AG09309 (cell line): Measurements from ENCODE around the gene EIF4G3.

Experiments used
- DNase-seq: peaks from one replicate; pipeline ENCODE4 v3.0.0-alpha.2; 2010; ENCODE audit warnings: low read depth
- H3K4me3 ChIP-seq: 2 replicates; pipeline ENCODE4 v1.5.1; 2011; ENCODE audit warnings: mild to moderate bottlenecking, low read depth, low read length, moderate library complexity; ENCODE audit not compliant: control insufficient read depth
- TF ChIP-seq, protein P1 (sequence below): IDR thresholded peaks from 2 replicates; pipeline ENCODE4 v1.5.1; 2011; ENCODE audit warnings: mild to moderate bottlenecking, low read depth, low read length, inconsistent platforms; ENCODE audit not compliant: insufficient read depth, control insufficient read depth; ENCODE audit errors: missing control alignments

EIF4G3 gene

DNA sequence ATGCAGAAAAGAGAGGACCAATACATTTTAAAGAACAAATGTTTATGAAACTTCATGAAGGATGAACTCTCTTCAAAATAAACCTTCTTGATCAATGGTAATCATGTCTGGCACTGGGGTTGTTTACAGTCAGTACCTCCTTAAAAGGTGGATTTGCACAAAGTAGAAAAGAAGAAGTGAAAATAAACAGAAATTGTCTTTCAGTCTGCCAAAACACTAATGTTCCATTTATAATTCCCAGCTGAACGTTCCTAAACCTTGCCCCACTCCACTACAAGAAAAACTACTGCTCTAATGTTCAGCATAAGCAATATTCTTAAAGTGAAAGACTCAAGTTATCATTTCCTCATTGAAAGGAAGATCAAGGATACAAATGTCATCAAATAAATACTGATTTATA lies 86.2 kb downstream of the EIF4G3 start:
- no peak overlapping the region for H3K4me3 ChIP-seq
- TF ChIP-seq, protein P1, sequence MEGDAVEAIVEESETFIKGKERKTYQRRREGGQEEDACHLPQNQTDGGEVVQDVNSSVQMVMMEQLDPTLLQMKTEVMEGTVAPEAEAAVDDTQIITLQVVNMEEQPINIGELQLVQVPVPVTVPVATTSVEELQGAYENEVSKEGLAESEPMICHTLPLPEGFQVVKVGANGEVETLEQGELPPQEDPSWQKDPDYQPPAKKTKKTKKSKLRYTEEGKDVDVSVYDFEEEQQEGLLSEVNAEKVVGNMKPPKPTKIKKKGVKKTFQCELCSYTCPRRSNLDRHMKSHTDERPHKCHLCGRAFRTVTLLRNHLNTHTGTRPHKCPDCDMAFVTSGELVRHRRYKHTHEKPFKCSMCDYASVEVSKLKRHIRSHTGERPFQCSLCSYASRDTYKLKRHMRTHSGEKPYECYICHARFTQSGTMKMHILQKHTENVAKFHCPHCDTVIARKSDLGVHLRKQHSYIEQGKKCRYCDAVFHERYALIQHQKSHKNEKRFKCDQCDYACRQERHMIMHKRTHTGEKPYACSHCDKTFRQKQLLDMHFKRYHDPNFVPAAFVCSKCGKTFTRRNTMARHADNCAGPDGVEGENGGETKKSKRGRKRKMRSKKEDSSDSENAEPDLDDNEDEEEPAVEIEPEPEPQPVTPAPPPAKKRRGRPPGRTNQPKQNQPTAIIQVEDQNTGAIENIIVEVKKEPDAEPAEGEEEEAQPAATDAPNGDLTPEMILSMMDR = no peak
- no peak for DNase-seq

DNA sequence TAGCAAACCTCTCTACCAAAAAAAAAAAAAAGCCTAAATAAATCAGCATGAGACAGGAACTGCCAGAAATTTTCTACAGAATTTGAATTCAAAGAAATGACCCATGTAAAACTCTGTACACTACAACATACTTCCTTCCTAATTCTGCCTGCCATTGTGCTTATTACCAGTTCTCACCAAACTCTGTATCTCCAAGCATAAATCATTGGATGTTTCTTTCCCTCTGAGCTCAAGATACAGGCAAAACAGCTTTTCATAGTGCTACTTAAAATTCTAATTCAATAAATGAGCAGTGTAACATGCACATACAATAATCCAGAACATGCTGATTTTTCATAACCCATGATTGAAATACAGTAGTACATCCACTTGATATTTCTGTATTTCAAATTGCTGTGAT lies 87.0 kb downstream of the EIF4G3 start:
- no peak for DNase-seq
- H3K4me3 ChIP-seq = no peak overlapping the region
- TF ChIP-seq, protein P1 = no peak

DNA sequence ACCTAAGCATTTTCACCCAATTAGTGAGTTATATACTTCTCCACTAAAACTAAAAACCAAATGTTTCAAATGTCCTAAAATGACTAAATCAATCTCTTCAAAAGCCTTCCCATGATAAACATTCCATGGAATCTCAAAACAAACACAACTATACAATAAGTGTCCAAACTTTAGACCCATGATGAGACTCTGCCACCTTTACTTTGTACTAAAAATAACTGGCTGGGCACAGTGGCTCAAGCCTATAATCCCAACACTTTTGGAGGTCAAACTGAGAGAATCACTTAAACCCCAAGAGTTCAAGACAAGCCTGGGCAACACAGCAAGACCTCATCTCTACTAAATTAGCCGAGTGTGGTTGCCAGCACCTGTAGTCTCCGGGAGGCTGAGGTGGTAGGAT lies 87.4 kb downstream of the EIF4G3 start:
- DNase-seq = no peak
- no peak overlapping the region for H3K4me3 ChIP-seq
- TF ChIP-seq, protein P1 = no peak

GRCh38 chr1:21084111-21084810 lies 92.4 kb downstream of the EIF4G3 start:
- no peak overlapping the region for H3K4me3 ChIP-seq
- TF ChIP-seq, protein P1 = no peak
- DNase-seq = no peak

GRCh38 chr1:21082073-21082472 lies 94.6 kb downstream of the EIF4G3 start:
- TF ChIP-seq, protein P1 = no peak
- DNase-seq = no peak

DNA sequence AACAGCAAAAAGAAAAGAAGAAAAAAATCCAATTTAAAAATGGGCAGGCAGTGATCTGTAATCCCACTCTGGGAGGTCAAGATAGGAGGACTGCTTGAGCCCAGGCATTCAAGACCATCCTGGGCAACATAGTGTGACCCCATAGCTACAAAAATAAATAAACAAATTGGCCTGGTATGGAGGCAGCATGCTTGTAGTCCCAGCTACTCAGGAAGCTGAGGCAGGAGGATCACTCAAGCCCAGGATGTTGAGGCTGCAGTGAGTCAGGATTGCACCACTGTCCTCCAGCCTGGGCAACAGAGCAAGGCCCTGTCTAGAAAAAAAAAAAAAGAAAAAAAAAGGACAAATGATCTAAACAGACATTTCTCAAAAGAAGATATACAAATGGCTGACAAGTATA lies 99.6 kb downstream of the EIF4G3 start:
- no peak for DNase-seq
- H3K4me3 ChIP-seq = no peak overlapping the region
- TF ChIP-seq, protein P1 = no peak

More at GRCh38 chr1:21082073-21082472, 94.6 kb downstream of the EIF4G3 start:
- H3K4me3 ChIP-seq = no peak overlapping the region
